ENCODE results near the gene PDE3A. TPM values are rescaled to one million over a fixed set of nuclear protein-coding genes. Genes with fewer than 3 reads are reported as not detected.

PDE3A gene
- total RNA-seq, 3 donors from 2014 or later: 7.0 to 11.5 (median 9.4) TPM

- DNase-seq (ENCODE audit: low spot score in 2 of 2): no peak
- Histone ChIP-seq H3K27me3 (no peaks in the 10 kb centered on the region), H3K4me3 (no peak overlapping the region), H3K27ac (no peak overlapping the region), H3K4me1 (no peaks in the 10 kb centered on the region), H3K36me3 (no peaks in the 10 kb centered on the region), H3K9me3 (no peaks in the 10 kb centered on the region)
- intact Hi-C loops (cut with DNase I; ENCODE audit: low total_unique reads): no loop called here
- TF ChIP-seq POLR2AphosphoS5 (IDR thresholded peaks at IDR 0.05) (no peak), CTCF (IDR thresholded peaks at IDR 0.05) (no peak), POLR2A (IDR thresholded peaks at IDR 0.05) (no peak)
Measured at GRCh38 chr12:20356048-20356447, 12.3 kb upstream of the PDE3A start.

- Histone ChIP-seq H3K9me3 (no peaks in the 10 kb centered on the region), H3K4me3 (no peak overlapping the region), H3K36me3 (no peaks in the 10 kb centered on the region), H3K27me3 (no peaks in the 10 kb centered on the region), H3K27ac (no peak overlapping the region), H3K4me1 (no peaks in the 10 kb centered on the region)
- no peak for TF ChIP-seq CTCF (IDR thresholded peaks at IDR 0.05)
- intact Hi-C loops (cut with DNase I; ENCODE audit: low total_unique reads): no loop called here
- DNase-seq (ENCODE audit: low spot score in 2 of 2): no peak
Measured at GRCh38 chr12:20360407-20360806, 7.9 kb upstream of the PDE3A start.

GRCh38 chr12:20361416-20361815, 6.9 kb upstream of the PDE3A start:
- no peak for DNase-seq (ENCODE audit: low spot score in 2 of 2)
- Histone ChIP-seq H3K36me3 (no peaks in the 10 kb centered on the region), H3K27ac (no peak overlapping the region), H3K27me3 (no peaks in the 10 kb centered on the region), H3K4me3 (no peak overlapping the region), H3K9me3 (no peaks in the 10 kb centered on the region), H3K4me1 (no peaks in the 10 kb centered on the region)
- intact Hi-C loops (cut with DNase I; ENCODE audit: low total_unique reads): no loop called here
- TF ChIP-seq CTCF (IDR thresholded peaks at IDR 0.05) (no peak), POLR2A (IDR thresholded peaks at IDR 0.05) (no peak), POLR2AphosphoS5 (IDR thresholded peaks at IDR 0.05) (no peak)

- intact Hi-C loops (cut with DNase I; ENCODE audit: low total_unique reads): no loop called here
- H3K9me3 ChIP-seq: no peaks in the 10 kb centered on the region
- H3K27ac ChIP-seq: no peak overlapping the region
- no peaks in the 10 kb centered on the region for H3K27me3 ChIP-seq
- no peak for DNase-seq (ENCODE audit: low spot score in 2 of 2)
- no peaks in the 10 kb centered on the region for H3K36me3 ChIP-seq
- no peaks in the 10 kb centered on the region for H3K4me1 ChIP-seq
- TF ChIP-seq POLR2A (IDR thresholded peaks at IDR 0.05): no peak
- TF ChIP-seq POLR2AphosphoS5 (IDR thresholded peaks at IDR 0.05): no peak
- no peak for TF ChIP-seq CTCF (IDR thresholded peaks at IDR 0.05)
- H3K4me3 ChIP-seq: no peak overlapping the region
Measured at GRCh38 chr12:20364501-20364900, 3.8 kb upstream of the PDE3A start.

GRCh38 chr12:20366776-20367409, 1.4 kb upstream of the PDE3A start:
- peaks cover 0 to 11% of the 10 kb centered on the region in 2 donors for H3K27me3 ChIP-seq
- DNase-seq (ENCODE audit: low spot score in 2 of 2): no peak
- H3K36me3 ChIP-seq: no peaks in the 10 kb centered on the region
- intact Hi-C loops (cut with DNase I; ENCODE audit: low total_unique reads): no loop called here
- no peak overlapping the region for H3K27ac ChIP-seq
- H3K4me3 ChIP-seq: no peak overlapping the region
- H3K4me1 ChIP-seq: no peaks in the 10 kb centered on the region
- no peaks in the 10 kb centered on the region for H3K9me3 ChIP-seq
- no peak for TF ChIP-seq POLR2AphosphoS5 (IDR thresholded peaks at IDR 0.05)
- TF ChIP-seq CTCF (IDR thresholded peaks at IDR 0.05): no peak
- TF ChIP-seq POLR2A (IDR thresholded peaks at IDR 0.05): no peak

Measured in breast epithelium (tissue), 4 donors.